Small intestine (tissue), 7 donors: ENCODE measurements around the gene BMF. TPM values are rescaled to one million over a fixed set of nuclear protein-coding genes. Genes with fewer than 3 reads are reported as not detected.
"Not testable (repeated sequence)": the region's sequence is repeated elsewhere in the genome, so short reads cannot be mapped to it uniquely, and the experiment has no call there.

ENCODE experiments used
- DNase-seq, 2 donors: peaks; one replicate each; pipeline versions ENCODE4 v3.0.0 to v3.0.0-alpha.2; 2013
- FAIRE-seq: peaks from 2 replicates; lab custom pipeline; 2012; peaks lifted over from hg19 to GRCh38; lab: Jason Lieb, UNC
- H3K27ac ChIP-seq, 3 donors: one replicate each; pipeline ENCODE4 v1.5.1; 2013; ENCODE audit warnings: low read length in 2 of 3, mild to moderate bottlenecking in 2 of 3, control low read depth in 1 of 3, inconsistent platforms in 1 of 3, low read depth in 1 of 3, moderate library complexity in 1 of 3
- H3K27me3 ChIP-seq, 3 donors: one replicate each; pipeline ENCODE4 v1.6.1; 2013; ENCODE audit warnings: low read length in 3 of 3, inconsistent platforms in 1 of 3; ENCODE audit not compliant: control insufficient read depth in 3 of 3, insufficient read depth in 3 of 3
- H3K36me3 ChIP-seq, 3 donors: one replicate each; pipeline ENCODE4 v1.6.1; 2013; ENCODE audit warnings: low read length in 3 of 3, inconsistent platforms in 1 of 3, low read depth in 1 of 3, mild to moderate bottlenecking in 1 of 3, moderate library complexity in 1 of 3; ENCODE audit not compliant: control insufficient read depth in 3 of 3, insufficient read depth in 2 of 3
- H3K4me1 ChIP-seq, 3 donors: one replicate each; pipeline ENCODE4 v1.6.1; 2013; ENCODE audit warnings: low read length in 2 of 3, inconsistent platforms in 1 of 3, low read depth in 1 of 3, mild to moderate bottlenecking in 1 of 3, moderate library complexity in 1 of 3; ENCODE audit not compliant: control insufficient read depth in 3 of 3, insufficient read depth in 2 of 3
- H3K4me3 ChIP-seq, 3 donors: one replicate each; pipeline ENCODE4 v1.5.1; 2013; ENCODE audit warnings: low read length in 3 of 3, control low read depth in 1 of 3, inconsistent platforms in 1 of 3, low read depth in 1 of 3, mild to moderate bottlenecking in 1 of 3, moderate library complexity in 1 of 3
- H3K9me3 ChIP-seq, 2 donors: one replicate each; pipeline ENCODE4 v1.6.1; 2013; ENCODE audit warnings: low read depth in 1 of 2, low read length in 1 of 2; ENCODE audit not compliant: control insufficient read depth in 2 of 2, insufficient read depth in 1 of 2
- WGBS, 3 donors: extraction: QIAGEN DNeasy Blood & Tissue Kit; methylation state at CpG; one replicate each; pipeline ENCODE4 v1.1.7; 2013; 5-methylcytosine and 5-hydroxymethylcytosine counted together
- polyA plus RNA-seq, 4 donors: library from polyadenylated mRNA; stranded (reverse) in 3 of 4; unstranded in 1 of 4; fragments of 200-250 nt in 3 of 4; fragments of 120-200 nt in 1 of 4; gene quantifications; one replicate each; pipeline versions ENCODE4 v1.2.1 to v1.2.3, GENCODE V29; 2013
- donor health status: healthy with polysubstance abuse.
- donor health status: control.
- donor health status: control.
- donor health status: Bipolar disorder and iron deficiency.
- donor health status: healthy.

BMF gene
- polyA plus RNA-seq, 4 donors: 4.4 to 19.2 (median 14.0) TPM

- not testable (repeated sequence) for H3K27me3 ChIP-seq, H3K4me3 ChIP-seq, H3K4me1 ChIP-seq, H3K36me3 ChIP-seq, H3K9me3 ChIP-seq, FAIRE-seq, H3K27ac ChIP-seq, DNase-seq
- 67 to 94% (median 81%) methylated on average over 1 of the region's 1 CpG for WGBS, 3 donors
Measured at GRCh38 chr15:40135846-40136450, 27.3 kb upstream of the BMF start.

GRCh38 chr15:40134885-40135284, 26.2 kb upstream of the BMF start:
- no peaks in the 10 kb centered on the region for H3K4me1 ChIP-seq
- no peak for FAIRE-seq
- H3K27ac ChIP-seq: no peak overlapping the region
- no peaks in the 10 kb centered on the region for H3K27me3 ChIP-seq
- no peaks in the 10 kb centered on the region for H3K36me3 ChIP-seq
- WGBS, 3 donors: 80 to 84% (median 83%) methylated on average over 9 of the region's 9 CpGs
- H3K9me3 ChIP-seq: no peaks in the 10 kb centered on the region
- H3K4me3 ChIP-seq: no peak overlapping the region
- DNase-seq: no peak

DNA sequence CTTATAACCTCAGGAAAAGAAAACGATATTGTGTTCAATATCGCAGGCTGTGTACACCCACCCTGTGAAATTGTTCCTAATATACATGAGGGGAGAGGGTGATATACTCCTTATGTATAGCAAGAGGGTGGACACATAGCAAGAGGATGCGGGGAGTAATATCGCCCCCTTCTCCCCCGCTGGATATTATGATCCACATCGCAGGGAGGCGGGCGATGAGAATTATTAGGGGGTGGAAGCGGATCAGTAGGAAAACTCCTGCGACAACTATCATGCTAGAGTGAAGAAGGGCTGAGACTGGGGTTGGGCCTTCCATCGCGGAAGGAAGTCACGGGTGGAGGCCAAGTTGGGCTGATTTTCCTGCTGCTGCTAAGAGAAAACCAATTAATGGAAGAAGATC, 24.9 kb upstream of the BMF start:
- FAIRE-seq (no peak), DNase-seq (no peak)
- no peak overlapping the region for H3K27ac ChIP-seq
- no peak overlapping the region for H3K4me3 ChIP-seq
- H3K27me3 ChIP-seq: no peaks in the 10 kb centered on the region
- H3K9me3 ChIP-seq: no peaks in the 10 kb centered on the region
- H3K36me3 ChIP-seq: no peaks in the 10 kb centered on the region
- H3K4me1 ChIP-seq: no peaks in the 10 kb centered on the region
- 87 to 97% (median 97%) methylated on average over 13 of the region's 13 CpGs for WGBS, 3 donors

DNA sequence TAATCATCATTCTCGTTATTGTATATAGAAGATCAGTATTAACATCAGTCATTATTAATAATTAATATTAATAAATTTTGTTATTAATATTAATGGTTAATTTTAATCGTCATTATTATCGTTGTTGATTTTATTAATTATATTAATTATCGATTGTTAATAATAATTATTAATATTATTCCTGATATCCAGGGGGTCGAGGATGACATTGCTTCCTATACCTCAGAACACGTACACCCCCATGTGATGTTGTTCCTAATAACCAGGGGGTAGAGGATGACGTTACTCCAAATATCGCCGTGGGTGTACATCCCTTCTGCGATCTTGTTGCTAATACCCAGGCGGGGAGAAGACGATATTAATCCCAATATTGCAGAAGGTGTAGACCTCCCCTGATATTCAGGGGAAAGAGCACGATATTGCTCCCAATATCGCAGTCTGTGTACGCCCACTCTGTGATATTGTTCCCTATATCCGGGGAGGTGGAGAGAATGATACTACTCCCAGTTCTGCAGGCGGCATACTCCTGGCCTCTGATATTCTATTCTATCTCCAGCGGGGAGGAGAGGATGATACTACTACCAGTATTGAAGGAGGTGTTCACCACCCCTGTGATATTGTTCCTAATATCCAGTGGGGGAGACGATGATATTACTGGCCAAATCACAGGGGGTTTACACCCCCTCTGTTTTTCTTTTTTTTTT, 22.3 kb upstream of the BMF start:
- no peak for FAIRE-seq
- no peaks in the 10 kb centered on the region for H3K4me1 ChIP-seq
- no peaks in the 10 kb centered on the region for H3K27me3 ChIP-seq
- H3K36me3 ChIP-seq: no peaks in the 10 kb centered on the region
- DNase-seq: no peak
- WGBS, 3 donors: 82 to 88% (median 83%) methylated on average over 19 of the region's 19 CpGs
- H3K9me3 ChIP-seq: no peaks in the 10 kb centered on the region
- H3K4me3 ChIP-seq: no peak overlapping the region
- no peak overlapping the region for H3K27ac ChIP-seq

GRCh38 chr15:40130118-40130517, 21.4 kb upstream of the BMF start:
- no peak for DNase-seq
- H3K36me3 ChIP-seq: no peaks in the 10 kb centered on the region
- no peak overlapping the region for H3K4me3 ChIP-seq
- H3K4me1 ChIP-seq: no peaks in the 10 kb centered on the region
- 66 to 82% (median 71%) methylated on average over 5 of the region's 5 CpGs for WGBS, 3 donors
- no peak overlapping the region for H3K27ac ChIP-seq
- no peak for FAIRE-seq
- H3K27me3 ChIP-seq: no peaks in the 10 kb centered on the region
- no peaks in the 10 kb centered on the region for H3K9me3 ChIP-seq

DNA sequence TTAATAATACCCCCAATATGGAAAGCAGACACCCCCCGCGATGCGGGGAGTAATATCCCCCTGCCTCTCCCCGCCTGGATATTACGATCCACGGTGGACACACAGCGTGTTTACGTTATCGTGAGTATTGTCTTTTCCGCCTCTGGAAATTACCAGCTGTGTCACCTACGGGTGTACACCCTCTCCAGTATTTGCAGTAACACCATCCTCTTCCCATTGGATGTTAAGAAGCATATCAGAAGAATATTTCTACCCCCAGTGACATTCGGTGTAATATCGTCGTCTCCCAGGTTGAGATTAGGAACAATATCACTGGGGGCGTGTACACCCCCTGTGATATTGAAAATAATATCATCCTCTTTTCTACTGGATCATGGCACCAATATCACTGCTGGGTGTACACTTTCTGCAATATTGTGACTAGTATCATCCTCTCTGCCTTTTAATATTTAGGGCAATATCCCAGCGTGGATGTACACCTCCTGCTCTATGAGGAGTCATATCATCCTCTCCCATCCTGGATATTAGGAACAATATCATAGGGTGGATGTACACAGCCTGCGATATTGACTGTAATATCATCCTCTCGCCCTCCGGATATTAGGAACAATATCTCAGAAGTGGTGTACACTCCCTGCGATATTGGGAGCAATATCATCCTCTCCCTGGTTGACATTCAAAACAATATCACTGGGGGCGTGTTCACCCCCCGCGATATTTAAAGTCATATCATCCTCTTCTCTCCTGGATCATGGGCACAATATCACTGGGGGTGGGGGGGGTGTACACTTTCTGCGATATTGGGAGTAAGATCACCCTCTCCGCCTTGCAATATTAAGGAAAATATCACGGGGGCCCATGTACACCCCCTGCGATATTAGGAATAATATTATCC, 20.3 kb upstream of the BMF start:
- H3K27ac ChIP-seq: no peak overlapping the region
- WGBS, 3 donors: 77 to 79% (median 79%) methylated on average over 27 of the region's 27 CpGs
- no peaks in the 10 kb centered on the region for H3K36me3 ChIP-seq
- H3K9me3 ChIP-seq: no peaks in the 10 kb centered on the region
- no peaks in the 10 kb centered on the region for H3K4me1 ChIP-seq
- H3K27me3 ChIP-seq: no peaks in the 10 kb centered on the region
- H3K4me3 ChIP-seq: no peak overlapping the region
- no peak for DNase-seq
- FAIRE-seq: no peak

DNA sequence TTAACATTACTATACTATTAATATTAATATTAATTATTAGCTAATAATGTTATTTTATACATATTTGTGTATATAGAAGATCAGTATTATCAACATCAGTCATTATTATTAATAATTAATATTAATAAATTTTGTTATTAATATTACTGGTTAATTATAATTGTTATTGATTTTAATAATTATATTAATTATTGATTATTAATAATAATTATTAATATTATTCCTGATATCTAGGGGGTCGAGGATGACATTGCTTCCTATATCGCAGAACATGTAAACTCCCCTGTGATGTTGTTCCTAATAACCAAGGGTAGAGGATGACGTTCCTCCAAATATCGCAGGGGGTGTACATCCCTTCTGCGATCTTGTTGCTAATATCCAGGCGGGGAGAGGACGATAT, 17.3 kb upstream of the BMF start:
- Histone ChIP-seq H3K4me1 (no peaks in the 10 kb centered on the region), H3K36me3 (no peaks in the 10 kb centered on the region), H3K27ac (no peak overlapping the region), H3K9me3 (no peaks in the 10 kb centered on the region), H3K27me3 (no peaks in the 10 kb centered on the region), H3K4me3 (no peak overlapping the region)
- DNase-seq: no peak
- FAIRE-seq: peak; percentile 86
- 88 to 93% (median 92%) methylated on average over 7 of the region's 7 CpGs for WGBS, 3 donors

- 37 to 64% (median 58%) methylated on average over 4 to 5 of the region's 5 CpGs for WGBS, 3 donors
- not testable (repeated sequence) for H3K36me3 ChIP-seq, H3K4me1 ChIP-seq, H3K27ac ChIP-seq, H3K4me3 ChIP-seq, FAIRE-seq, H3K27me3 ChIP-seq, DNase-seq, H3K9me3 ChIP-seq
Measured at GRCh38 chr15:40124807-40125285, 16.2 kb upstream of the BMF start.
